Osteocyte (in vitro differentiated cells): ENCODE results near the gene TLE5. TPM values are rescaled to one million over a fixed set of nuclear protein-coding genes. Genes with fewer than 3 reads are reported as not detected.

ENCODE experiments used
- DNase-seq: peaks from one replicate; pipeline ENCODE4 v3.0.0; 2021; ENCODE audit warnings: mixed read lengths; ENCODE audit not compliant: unreplicated experiment; ENCODE audit errors: extremely low spot score
- H3K27ac Mint-ChIP-seq: one replicate; pipeline ENCODE4 v1.8.0; 2021; ENCODE audit warnings: mild to moderate bottlenecking, mixed read lengths; ENCODE audit not compliant: unreplicated experiment
- H3K27me3 Mint-ChIP-seq: one replicate; pipeline ENCODE4 v1.8.0; 2021; ENCODE audit warnings: mixed read lengths; ENCODE audit not compliant: unreplicated experiment
- H3K36me3 Mint-ChIP-seq: one replicate; pipeline ENCODE4 v1.8.0; 2021; ENCODE audit warnings: mixed read lengths; ENCODE audit not compliant: unreplicated experiment
- H3K4me1 Mint-ChIP-seq: one replicate; pipeline ENCODE4 v1.8.0; 2021; ENCODE audit warnings: mixed read lengths; ENCODE audit not compliant: unreplicated experiment
- H3K4me3 Mint-ChIP-seq: one replicate; pipeline ENCODE4 v1.8.0; 2021; ENCODE audit warnings: mild to moderate bottlenecking, moderate library complexity, mixed read lengths; ENCODE audit not compliant: unreplicated experiment
- H3K9me3 Mint-ChIP-seq: one replicate; pipeline ENCODE4 v1.8.0; 2021; ENCODE audit warnings: mixed read lengths; ENCODE audit not compliant: unreplicated experiment
- CTCF ChIP-seq: fragments of 200-600 bp; sonication (generic); IDR thresholded peaks from 2 replicates; pipeline ENCODE4 v1.5.0; 2021; ENCODE audit warnings: antibody characterized with exemption, mild to moderate bottlenecking, moderate library complexity
- total RNA-seq: library from RNA; stranded (reverse); gene quantifications from 2 replicates; pipeline ENCODE4 v1.2.1, GENCODE V29; 2021

The TLE5 gene
- total RNA-seq, 1 donor from 2014 or later = 366 TPM

DNA sequence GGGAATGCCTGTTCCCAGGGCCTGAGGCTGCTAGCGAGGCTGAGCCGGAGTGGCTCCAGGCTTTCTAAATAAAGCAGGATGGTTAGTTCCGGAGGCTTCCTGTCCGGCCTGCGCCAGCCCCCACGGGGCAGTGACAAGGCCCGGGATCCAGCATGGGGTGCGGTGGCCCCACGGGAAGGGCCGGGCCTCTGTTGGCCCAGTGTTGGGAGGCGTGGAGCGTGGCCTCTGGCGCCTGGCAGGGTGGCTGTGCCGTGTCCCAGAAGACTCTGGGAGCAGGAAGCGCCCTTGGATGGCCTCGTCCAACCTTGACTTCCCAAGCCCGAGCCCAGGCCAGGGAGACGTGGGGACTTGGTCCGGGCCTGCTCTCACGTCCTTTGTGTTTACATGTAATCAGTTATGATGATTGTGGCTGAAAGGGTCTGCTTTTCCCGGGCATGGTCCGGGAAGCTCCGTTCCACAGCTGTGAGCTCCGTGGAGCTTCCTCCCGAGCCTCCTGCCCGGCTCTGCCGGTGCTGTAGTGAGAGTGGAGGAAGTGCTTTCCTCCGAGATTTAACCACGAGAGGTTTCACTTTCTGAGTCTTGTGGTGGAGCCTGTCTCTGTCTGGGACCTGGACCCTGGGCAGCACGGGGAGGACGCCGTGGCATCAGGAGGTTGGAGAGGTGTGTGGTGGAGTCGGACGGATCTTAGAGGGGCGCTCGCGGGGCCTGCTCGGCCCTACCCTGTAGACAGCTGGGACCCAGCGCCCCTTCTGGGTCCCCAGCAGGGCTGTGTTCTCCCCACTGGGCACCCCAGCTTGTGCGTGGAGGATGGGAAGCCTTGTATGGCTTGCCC is 36.4 kb upstream of the TLE5 start:
- peak overlapping the region; percentile 32 for H3K4me3 Mint-ChIP-seq
- H3K27ac Mint-ChIP-seq = peak overlapping the region; percentile 81
- peaks cover 48% of the 10 kb centered on the region for H3K4me1 Mint-ChIP-seq
- no peaks in the 10 kb centered on the region for H3K36me3 Mint-ChIP-seq
- no peak for TF ChIP-seq CTCF
- DNase-seq = no peak
- no peaks in the 10 kb centered on the region for H3K27me3 Mint-ChIP-seq
- no peaks in the 10 kb centered on the region for H3K9me3 Mint-ChIP-seq

- no peaks in the 10 kb centered on the region for H3K9me3 Mint-ChIP-seq
- peak overlapping the region; percentile 32 for H3K4me3 Mint-ChIP-seq
- no peaks in the 10 kb centered on the region for H3K27me3 Mint-ChIP-seq
- DNase-seq = peak; percentile 78
- H3K4me1 Mint-ChIP-seq = peaks cover 48% of the 10 kb centered on the region
- no peak for TF ChIP-seq CTCF
- peak overlapping the region; percentile 81 for H3K27ac Mint-ChIP-seq
- H3K36me3 Mint-ChIP-seq = no peaks in the 10 kb centered on the region
Observed at GRCh38 chr19:3098141-3098514, 35.8 kb upstream of the TLE5 start.

DNA sequence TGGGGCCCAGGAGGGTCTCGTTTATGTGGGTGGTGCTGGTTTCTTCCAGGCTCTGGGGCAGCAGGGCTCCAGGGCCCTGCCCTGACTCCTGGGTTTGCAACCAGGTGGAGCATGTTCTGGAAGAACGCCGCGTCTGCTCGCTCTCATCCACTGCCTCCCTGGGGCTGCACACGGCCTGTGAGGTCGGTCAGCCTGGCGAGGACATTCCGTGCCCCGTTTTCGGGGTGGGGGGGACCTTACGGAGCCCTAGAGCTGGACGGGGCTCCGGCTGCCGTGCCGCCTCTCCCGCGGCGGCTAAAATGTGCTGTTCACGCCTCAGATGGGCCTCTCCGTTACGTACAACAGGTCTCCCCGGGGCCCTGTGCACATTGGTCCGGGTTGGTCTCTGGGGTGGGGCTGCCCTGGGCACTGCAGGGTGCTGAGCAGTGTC is 35.2 kb upstream of the TLE5 start:
- DNase-seq = peak; percentile 76
- TF ChIP-seq CTCF = no peak
- Mint-ChIP-seq H3K27me3 (no peaks in the 10 kb centered on the region), H3K4me1 (peaks cover 47% of the 10 kb centered on the region), H3K27ac (peak overlapping the region; percentile 41), H3K36me3 (no peaks in the 10 kb centered on the region), H3K4me3 (peak overlapping the region; percentile 29), H3K9me3 (no peaks in the 10 kb centered on the region)

- peak; percentile 79 for DNase-seq
- peaks cover 45% of the 10 kb centered on the region for H3K4me1 Mint-ChIP-seq
- no peaks in the 10 kb centered on the region for H3K36me3 Mint-ChIP-seq
- no peak overlapping the region for H3K4me3 Mint-ChIP-seq
- H3K9me3 Mint-ChIP-seq = no peaks in the 10 kb centered on the region
- no peaks in the 10 kb centered on the region for H3K27me3 Mint-ChIP-seq
- no peak for TF ChIP-seq CTCF
- no peak overlapping the region for H3K27ac Mint-ChIP-seq
Observed at GRCh38 chr19:3096902-3097326, 34.6 kb upstream of the TLE5 start.

- DNase-seq = peak; percentile 80
- TF ChIP-seq CTCF = no peak
- Mint-ChIP-seq H3K4me1 (peaks cover 43% of the 10 kb centered on the region), H3K27ac (peak overlapping the region; percentile 50), H3K36me3 (no peaks in the 10 kb centered on the region), H3K9me3 (no peaks in the 10 kb centered on the region), H3K4me3 (peak overlapping the region; percentile 83), H3K27me3 (no peaks in the 10 kb centered on the region)
Observed at GRCh38 chr19:3096267-3096901, 34.1 kb upstream of the TLE5 start.
